Activated T-cell treated with anti-CD3 and anti-CD28 coated beads, Interleukin-2, amount 50 U/mL, for 24 hours (primary cell): ENCODE measurements around the gene VARS1.

Experiments
- DNase-seq: peaks from one replicate; pipeline ENCODE4 v3.0.0-alpha.2; 2020
- H3K27ac Mint-ChIP-seq: 2 replicates; pipeline ENCODE4 v1.8.0; 2020; ENCODE audit warnings: mild to moderate bottlenecking, mixed read lengths
- H3K27me3 Mint-ChIP-seq: 2 replicates; pipeline ENCODE4 v1.8.0; 2020; ENCODE audit warnings: mixed read lengths
- H3K36me3 Mint-ChIP-seq: 2 replicates; pipeline ENCODE4 v1.8.0; 2020; ENCODE audit warnings: low read depth, mixed read lengths
- H3K4me1 Mint-ChIP-seq: 2 replicates; pipeline ENCODE4 v1.8.0; 2020; ENCODE audit warnings: low read depth, mixed read lengths
- H3K4me3 Mint-ChIP-seq: 2 replicates; pipeline ENCODE4 v1.8.0; 2020; ENCODE audit warnings: mild to moderate bottlenecking, moderate library complexity, mixed read lengths
- H3K9me3 Mint-ChIP-seq: 2 replicates; pipeline ENCODE4 v1.8.0; 2020; ENCODE audit warnings: mixed read lengths

VARS1 gene

DNA sequence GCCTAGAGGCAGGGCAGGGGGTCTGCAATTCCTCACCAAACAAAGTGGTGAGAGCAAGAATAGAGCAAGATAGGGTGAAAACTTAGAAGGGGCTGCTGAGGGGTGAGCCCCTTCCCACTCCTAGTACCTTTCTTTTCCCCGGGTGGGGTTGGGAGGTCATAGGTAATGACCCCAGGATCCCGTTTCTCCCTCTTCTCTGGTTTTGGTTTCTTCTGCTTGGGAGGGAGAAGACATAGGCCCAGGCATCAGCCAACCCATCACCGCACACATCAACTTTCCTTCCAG, 3.5 kb downstream of the VARS1 start:
- H3K9me3 Mint-ChIP-seq, result no peaks in the 10 kb centered on the region
- no peak overlapping the region for H3K4me3 Mint-ChIP-seq
- no peaks in the 10 kb centered on the region for H3K27me3 Mint-ChIP-seq
- DNase-seq, result no peak
- peaks cover 41% of the 10 kb centered on the region for H3K4me1 Mint-ChIP-seq
- H3K27ac Mint-ChIP-seq, result peak overlapping the region; percentile 60
- H3K36me3 Mint-ChIP-seq, result peaks cover 74% of the 10 kb centered on the region

DNA sequence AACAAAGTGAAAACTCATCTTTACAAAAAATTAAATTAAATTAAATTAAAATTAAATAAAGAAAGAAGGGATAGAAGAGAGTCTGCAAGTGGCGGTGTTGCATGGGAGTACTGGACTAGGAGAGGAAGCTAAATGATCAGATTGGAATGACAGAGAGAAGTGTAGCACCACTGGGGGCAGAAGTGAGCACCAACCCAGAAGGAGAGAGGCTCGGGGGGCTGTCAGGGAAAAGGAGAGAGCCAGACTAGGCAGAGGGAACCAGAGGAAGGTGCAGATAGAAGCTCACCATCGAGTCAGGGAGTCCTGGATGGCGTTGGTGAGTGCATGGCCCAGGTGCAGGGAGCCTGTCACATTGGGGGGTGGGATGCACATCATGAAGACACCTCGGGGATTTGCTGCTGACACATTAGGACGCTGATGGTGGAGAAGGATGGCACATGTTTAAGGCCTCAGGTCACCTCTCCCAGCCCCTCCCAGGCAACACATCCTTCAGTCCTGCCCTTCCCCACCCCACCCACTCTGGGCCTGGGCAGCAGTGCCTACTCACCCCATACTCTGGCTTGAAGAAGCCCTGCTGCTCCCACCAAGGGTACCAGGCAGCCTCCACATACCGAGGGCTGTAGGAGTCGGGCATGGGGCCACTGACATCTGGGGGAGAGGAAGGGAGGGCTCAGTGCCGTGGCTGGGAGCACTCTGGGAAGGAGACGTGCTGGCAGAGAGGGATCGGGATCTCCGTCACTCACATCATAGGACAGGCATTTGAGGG, 4.0 kb downstream of the VARS1 start:
- peak; percentile 55 for DNase-seq
- Mint-ChIP-seq H3K36me3 (peaks cover 73% of the 10 kb centered on the region), H3K27me3 (no peaks in the 10 kb centered on the region), H3K9me3 (no peaks in the 10 kb centered on the region), H3K4me1 (peaks cover 38% of the 10 kb centered on the region), H3K4me3 (no peak overlapping the region), H3K27ac (peak overlapping the region; percentile 60)

DNA sequence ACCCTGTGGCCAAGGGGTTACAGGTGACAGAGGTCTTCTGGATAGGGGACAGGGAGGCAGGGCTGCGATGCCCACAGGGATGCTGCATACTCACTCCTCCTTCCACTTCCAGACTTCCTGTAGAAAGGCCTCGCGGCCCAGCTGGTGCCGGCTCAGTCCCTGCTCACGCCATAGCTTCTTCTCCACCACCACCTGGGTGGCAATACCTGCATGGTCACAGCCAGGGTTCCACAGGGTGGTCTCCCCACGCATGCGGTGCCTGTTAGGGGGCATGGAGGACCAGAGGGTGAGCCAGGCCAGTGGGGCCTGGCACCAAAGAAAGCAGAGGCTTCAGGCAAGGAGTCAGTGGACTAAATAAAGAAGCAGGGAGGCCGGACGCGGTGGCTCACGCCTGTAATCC, 10.1 kb downstream of the VARS1 start:
- no peak overlapping the region for H3K27ac Mint-ChIP-seq
- no peaks in the 10 kb centered on the region for H3K9me3 Mint-ChIP-seq
- peaks cover 3% of the 10 kb centered on the region for H3K4me1 Mint-ChIP-seq
- no peak for DNase-seq
- no peaks in the 10 kb centered on the region for H3K27me3 Mint-ChIP-seq
- H3K36me3 Mint-ChIP-seq, result peaks cover 89% of the 10 kb centered on the region
- H3K4me3 Mint-ChIP-seq, result no peak overlapping the region

DNA sequence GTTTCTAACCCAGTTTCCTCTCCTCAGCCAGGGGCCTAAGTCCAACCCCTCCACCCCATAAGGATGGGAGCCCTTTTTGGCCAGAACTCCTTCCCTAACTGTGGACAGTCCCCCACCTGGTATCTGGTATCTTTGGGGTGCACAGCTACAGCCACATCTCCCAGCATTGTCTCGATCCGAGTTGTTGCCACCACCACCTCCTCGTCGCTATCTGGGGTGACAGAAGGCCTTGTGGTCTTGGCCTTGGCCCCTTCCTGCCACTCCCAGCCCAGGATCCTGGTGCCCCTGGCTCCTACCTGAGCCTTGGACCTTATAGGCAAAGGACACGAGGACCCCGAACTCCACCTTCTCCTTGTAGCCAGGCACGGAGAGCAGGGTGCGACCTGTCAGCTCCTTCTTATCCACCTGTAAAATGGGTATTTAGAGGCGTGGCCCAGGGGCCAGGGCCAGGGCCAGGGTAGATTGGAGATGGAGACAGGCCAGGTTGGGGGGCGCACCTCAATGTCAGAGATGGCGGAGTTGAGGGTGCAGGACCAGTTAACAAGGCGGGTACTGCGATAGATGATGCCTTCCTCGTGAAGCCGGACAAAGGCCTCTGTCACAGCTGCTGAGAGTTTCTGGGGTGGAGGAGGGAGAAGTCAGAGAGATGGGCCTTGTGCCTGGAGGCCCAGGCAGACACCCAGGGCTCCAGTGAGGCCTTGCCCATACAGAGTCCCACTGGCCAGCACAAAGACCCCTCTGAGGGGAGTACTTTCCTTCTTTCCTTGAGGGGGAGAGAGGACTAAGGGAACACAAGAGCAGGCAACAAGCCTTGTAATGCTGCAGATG, 11.2 kb downstream of the VARS1 start:
- peaks cover 93% of the 10 kb centered on the region for H3K36me3 Mint-ChIP-seq
- no peak for DNase-seq
- no peak overlapping the region for H3K4me3 Mint-ChIP-seq
- no peaks in the 10 kb centered on the region for H3K9me3 Mint-ChIP-seq
- no peak overlapping the region for H3K27ac Mint-ChIP-seq
- no peaks in the 10 kb centered on the region for H3K27me3 Mint-ChIP-seq
- no peaks in the 10 kb centered on the region for H3K4me1 Mint-ChIP-seq

DNA sequence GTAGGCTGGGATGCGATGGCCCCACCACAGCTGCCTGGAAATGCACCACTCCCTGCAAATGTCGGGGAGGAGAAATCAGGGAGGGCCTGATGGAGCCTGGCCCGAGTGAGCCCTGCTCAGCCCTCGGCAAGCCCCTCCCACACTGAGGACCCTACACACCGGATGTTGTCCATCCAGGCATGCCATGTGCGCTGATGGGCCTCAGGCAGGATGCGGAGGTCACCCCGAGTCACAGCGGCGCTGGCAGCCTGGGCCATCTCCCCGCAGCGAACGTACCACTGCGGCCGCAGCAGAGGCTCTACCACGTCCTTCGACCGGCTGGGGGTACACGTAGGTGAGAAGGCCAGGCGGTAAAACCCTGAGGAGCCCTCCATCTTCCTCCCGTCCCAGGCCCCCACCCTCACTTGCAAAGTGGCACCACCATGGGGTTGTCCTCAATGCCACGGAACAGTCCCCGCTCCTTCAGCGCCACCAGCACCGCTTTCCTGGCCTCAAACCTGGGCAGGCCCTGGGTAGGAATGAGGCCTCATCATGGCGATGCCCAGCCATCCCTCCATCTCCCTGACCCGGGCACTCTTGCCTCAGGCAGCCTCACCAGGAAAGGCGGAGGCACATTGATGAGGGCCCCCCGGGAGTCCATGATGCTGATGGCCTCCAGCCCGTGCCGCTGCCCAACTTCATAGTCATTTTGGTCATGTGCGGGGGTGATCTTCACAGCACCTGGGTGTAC, 13.3 kb downstream of the VARS1 start:
- peaks cover 11% of the 10 kb centered on the region for H3K4me1 Mint-ChIP-seq

DNA sequence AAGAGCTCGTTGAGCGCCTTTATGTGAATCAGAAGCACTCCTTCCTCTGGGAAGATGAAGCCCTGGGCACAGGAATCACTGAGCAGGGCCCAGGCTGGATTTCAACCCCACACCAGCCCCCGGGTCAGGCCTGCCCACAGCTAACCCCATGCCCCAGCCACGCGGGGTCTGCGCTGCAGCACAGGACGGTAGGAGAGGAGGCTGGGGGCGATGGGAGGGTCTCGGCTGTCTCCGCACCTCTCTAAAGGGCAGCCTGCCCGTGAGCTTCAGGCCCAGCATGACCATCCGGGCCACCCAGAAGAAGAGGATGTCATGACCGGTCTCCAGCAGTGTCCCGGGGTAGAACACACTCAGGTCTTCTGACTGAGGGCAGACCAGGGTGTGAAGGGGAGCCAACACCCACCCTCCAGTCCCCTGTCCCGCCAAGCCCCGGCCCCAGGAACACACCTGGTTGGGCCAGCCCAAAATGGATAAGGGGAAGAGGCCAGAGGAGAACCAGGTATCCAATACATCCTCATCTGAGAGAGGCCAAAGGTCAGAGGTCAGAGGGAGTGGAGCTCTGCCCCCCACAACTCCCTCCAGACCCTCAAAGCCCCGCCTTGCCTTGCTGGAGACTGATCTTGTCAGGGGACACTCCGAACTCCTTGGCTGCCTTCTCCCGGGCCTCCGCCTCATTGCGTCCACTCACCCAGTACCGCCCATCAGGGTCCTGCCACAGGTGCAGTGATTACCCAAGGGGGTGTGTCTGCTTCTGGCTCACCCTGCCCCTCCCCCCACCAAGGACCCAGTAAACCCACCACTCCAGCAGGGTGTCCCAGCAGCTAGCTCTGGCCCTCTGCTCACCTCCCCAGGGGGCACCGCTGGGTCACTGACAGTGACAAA, 14.1 kb downstream of the VARS1 start:
- Mint-ChIP-seq H3K9me3 (no peaks in the 10 kb centered on the region), H3K36me3 (peaks cover 92% of the 10 kb centered on the region), H3K4me3 (no peak overlapping the region), H3K27me3 (no peaks in the 10 kb centered on the region), H3K27ac (no peak overlapping the region), H3K4me1 (peaks cover 19% of the 10 kb centered on the region)
- DNase-seq, result no peak

More for the DNA sequence above, 13.3 kb downstream of the VARS1 start:
- DNase-seq, result no peak
- H3K27ac Mint-ChIP-seq, result no peak overlapping the region
- H3K27me3 Mint-ChIP-seq, result no peaks in the 10 kb centered on the region
- H3K9me3 Mint-ChIP-seq, result no peaks in the 10 kb centered on the region
- H3K36me3 Mint-ChIP-seq, result peaks cover 95% of the 10 kb centered on the region
- no peak overlapping the region for H3K4me3 Mint-ChIP-seq

DNA sequence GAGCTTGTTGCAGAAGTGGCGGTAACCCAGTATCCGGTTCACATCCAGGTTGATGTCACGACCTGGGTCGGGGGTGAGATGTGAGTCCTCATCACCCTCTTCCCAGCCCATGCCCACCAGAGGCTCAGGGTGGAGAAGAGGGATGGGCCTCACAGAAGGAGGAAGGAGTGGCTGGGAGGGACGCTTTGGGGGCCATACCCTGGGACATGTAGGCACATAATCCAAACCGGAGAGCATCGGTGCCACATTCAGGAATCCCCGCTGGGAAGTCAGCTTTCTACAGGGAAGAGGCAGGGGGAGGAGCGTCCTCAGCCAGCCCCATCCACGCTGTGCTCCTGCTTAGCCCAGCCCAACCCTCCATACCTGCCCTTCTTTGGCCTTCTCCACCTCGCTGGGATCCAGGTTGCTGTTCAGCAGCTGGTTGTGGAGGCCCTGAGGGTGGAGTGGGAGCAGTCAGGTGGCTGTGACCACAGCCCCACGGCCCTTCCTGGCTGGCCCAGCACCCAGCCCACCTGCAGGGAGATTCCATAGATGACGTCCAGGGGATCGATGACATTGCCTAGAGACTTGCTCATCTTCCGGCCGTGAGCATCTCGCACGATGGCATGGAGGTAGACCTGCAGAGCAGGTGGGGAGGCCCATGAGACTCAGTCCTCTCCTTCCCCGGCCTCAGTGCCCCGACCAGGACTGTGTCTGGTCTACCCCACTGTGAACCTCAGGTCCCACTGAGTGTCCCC, 14.9 kb downstream of the VARS1 start:
- Mint-ChIP-seq H3K27ac (peak overlapping the region; percentile 57), H3K9me3 (no peaks in the 10 kb centered on the region)
- no peak for DNase-seq

DNA sequence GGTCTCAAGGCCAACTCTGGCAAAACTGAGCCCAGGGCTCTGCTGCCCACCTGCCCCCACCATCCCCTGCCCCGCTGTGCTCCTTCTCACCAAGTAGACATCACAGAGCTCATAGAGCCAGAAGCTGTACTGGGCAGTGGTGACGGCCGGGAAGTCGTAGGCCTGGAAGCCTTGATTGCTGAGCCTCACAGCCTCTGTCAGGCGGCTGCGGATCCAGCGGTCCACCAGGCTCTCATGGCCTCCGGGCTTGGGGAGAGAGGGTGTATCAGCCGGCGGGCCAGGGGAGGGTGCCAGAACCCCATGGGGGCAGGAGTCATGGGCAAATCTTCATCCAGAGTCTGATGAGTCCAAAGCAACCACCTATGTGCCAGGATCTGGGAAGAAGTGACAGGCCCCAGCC, 15.6 kb downstream of the VARS1 start:
- Mint-ChIP-seq H3K27ac (no peak overlapping the region), H3K4me3 (no peak overlapping the region), H3K36me3 (peaks cover 76% of the 10 kb centered on the region)

More for the DNA sequence above, 14.9 kb downstream of the VARS1 start:
- Mint-ChIP-seq H3K4me1 (peaks cover 23% of the 10 kb centered on the region), H3K4me3 (no peak overlapping the region), H3K27me3 (no peaks in the 10 kb centered on the region), H3K36me3 (peaks cover 84% of the 10 kb centered on the region)

DNA sequence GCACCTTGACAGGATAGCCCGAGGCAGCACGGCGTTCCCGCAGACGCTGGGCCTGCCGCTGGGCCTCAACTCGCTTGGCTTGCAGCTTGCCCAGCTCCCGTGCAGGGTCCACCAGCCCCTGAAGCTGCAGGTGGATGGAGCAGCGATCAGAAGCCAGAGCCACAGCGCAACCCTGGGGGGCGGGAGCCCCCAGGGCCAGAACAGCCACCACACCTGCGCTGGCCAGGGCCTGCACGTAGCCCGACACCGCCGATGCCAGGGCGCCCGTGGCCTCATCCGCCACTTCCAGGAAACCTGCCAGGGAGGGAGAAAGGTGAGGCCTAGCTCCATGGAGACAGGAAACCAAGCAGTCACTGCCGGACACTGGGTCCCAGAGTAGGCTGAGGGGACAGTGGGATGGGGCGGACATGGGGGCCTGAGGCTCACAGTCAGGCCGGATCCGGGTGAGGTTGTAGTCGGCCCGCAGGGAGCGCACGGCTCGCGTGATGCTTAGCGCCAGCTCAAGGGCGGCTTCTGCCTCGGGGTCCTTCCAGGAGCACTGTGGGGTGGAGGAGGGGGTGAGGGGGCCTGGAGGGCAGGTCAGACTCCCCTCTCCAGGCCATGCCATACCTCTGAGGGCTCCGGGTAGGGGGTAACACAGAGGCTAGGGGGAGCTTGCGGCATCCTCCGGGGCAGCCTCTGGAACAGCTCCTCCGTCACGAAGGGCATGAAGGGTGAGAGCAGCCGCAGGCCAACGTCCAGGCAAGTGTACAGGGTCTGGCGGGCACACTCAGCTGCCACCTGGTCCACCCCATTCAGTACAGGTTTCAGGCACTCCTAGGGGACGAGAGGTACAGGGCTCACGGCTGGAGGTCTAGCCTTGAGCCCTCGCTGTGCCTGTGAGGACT, 16.3 kb downstream of the VARS1 start:
- no peak overlapping the region for H3K27ac Mint-ChIP-seq
- DNase-seq, result no peak
- H3K27me3 Mint-ChIP-seq, result no peaks in the 10 kb centered on the region

More for the DNA sequence above, 15.6 kb downstream of the VARS1 start:
- H3K27me3 Mint-ChIP-seq, result no peaks in the 10 kb centered on the region
- peaks cover 29% of the 10 kb centered on the region for H3K4me1 Mint-ChIP-seq
- DNase-seq, result no peak
- no peaks in the 10 kb centered on the region for H3K9me3 Mint-ChIP-seq

DNA sequence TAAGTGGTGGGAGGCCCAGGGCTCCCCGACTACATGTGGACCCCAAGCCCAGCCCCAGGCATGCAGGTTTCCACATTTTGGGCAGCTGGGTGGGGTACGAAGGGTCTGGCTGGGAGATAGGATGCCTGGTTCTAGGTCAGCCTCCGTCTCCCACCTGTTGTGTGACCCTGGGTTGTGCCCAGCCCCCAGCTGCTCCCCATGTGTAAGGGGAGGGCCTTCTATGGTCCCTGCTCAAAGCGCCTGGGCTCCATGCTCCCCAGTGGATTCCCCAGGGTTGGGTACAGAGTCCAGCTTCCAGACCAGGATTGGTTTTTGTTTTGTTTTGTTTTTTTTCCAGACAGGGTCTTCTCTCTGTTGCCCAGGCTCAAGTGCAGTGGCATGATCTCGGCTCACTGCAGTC, 17.4 kb downstream of the VARS1 start:
- H3K27me3 Mint-ChIP-seq, result no peaks in the 10 kb centered on the region
- H3K4me3 Mint-ChIP-seq, result no peak overlapping the region
- peaks cover 60% of the 10 kb centered on the region for H3K36me3 Mint-ChIP-seq
- DNase-seq, result no peak
- H3K27ac Mint-ChIP-seq, result peak overlapping the region; percentile 71
- peaks cover 35% of the 10 kb centered on the region for H3K4me1 Mint-ChIP-seq
- H3K9me3 Mint-ChIP-seq, result no peaks in the 10 kb centered on the region

More for the DNA sequence above, 16.3 kb downstream of the VARS1 start:
- Mint-ChIP-seq H3K36me3 (peaks cover 70% of the 10 kb centered on the region), H3K4me3 (no peak overlapping the region), H3K4me1 (peaks cover 30% of the 10 kb centered on the region), H3K9me3 (no peaks in the 10 kb centered on the region)

DNA sequence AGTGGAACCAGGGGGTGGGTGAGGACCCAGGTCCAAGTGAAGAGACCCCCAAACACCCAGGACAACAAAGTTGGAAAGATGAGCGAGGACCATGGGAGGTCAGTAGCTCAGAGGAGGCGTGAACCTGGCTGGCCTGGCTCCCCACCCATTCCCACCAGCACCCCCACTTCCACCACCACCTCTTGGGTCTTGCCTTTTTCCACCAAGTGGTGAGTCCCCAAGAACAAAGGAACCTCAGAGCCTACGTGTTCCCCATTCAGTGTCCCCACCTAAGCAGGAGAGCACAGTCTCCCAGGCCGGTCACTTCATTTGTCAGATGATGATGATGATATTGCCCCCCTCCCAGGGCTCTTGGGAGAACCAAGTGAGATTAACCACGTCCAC, 17.9 kb downstream of the VARS1 start:
- peaks cover 41% of the 10 kb centered on the region for H3K4me1 Mint-ChIP-seq
- no peaks in the 10 kb centered on the region for H3K9me3 Mint-ChIP-seq
- H3K36me3 Mint-ChIP-seq, result peaks cover 55% of the 10 kb centered on the region
- H3K4me3 Mint-ChIP-seq, result no peak overlapping the region
- no peak for DNase-seq
- no peaks in the 10 kb centered on the region for H3K27me3 Mint-ChIP-seq
- H3K27ac Mint-ChIP-seq, result peak overlapping the region; percentile 71

DNA sequence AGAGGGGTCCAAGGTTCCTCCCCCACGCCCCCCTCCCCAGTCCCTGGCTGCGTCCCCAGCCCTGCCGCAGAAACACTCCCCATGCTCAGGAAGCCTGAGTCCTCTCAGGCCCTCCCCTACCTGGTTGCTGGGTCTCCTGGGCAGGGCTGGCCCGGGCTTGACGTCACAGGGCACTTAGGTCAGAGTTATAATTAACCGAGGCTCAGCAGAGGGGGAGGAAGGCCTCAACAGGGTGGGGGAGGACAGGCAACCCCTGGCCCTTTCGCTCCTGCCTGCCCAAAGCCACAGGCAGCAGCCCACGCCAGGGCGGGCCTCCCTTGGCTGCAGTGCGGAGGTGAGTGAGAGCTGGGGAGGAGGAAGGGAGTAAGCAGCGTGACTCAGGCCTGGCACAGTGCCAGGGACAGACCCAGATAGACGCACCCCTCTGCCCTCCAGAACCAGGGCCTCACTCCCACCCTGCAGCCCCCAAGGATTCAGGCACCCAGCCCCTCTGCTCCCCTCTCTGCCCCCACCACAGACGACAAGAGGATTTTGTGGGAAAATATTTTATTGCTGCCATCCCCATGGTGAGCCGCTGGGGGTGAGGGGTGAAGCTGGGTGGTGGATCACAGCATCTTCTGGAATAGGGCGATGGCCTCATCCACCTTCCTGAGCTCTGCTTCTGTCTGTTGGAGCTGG, 18.4 kb downstream of the VARS1 start, which contains the start of gene VWA7:
Gene VWA7 (minus strand): TSS at position 340 of the 678 bp plus-strand sequence. CDS start 549 bp downstream, outside the sequence.
- H3K4me1 Mint-ChIP-seq, result peaks cover 44% of the 10 kb centered on the region
- no peaks in the 10 kb centered on the region for H3K27me3 Mint-ChIP-seq
- no peaks in the 10 kb centered on the region for H3K9me3 Mint-ChIP-seq
- peak within 1 kb of the TSS; percentile 46 for H3K4me3 Mint-ChIP-seq
- H3K36me3 Mint-ChIP-seq, result peaks cover 50% of the 10 kb centered on the region
- peak within 1 kb of the TSS; percentile 71 for H3K27ac Mint-ChIP-seq
- DNase-seq, result peak; percentile 85
